Keratinocyte (primary cell): Measurements from ENCODE around the gene ZNF831.

ENCODE experiments used
- CTCF ChIP-seq, 3 experiments: IDR thresholded peaks in 1 of 3; conservative IDR thresholded peaks in 1 of 3; optimal IDR thresholded peaks in 1 of 3; 2 replicates in 2 of 3; 3 replicates in 1 of 3; pipeline versions ENCODE3 to v1.5.1; 2011; ENCODE audit warnings: low read length in 3 of 3, mild to moderate bottlenecking in 3 of 3, moderate library complexity in 2 of 3, control low read depth in 1 of 3, inconsistent platforms in 1 of 3; ENCODE audit not compliant: insufficient read depth in 2 of 3; ENCODE audit errors: extremely low read depth in 1 of 3
- EZH2 ChIP-seq: IDR thresholded peaks from one replicate; pipeline ENCODE4 v1.6.1; 2012; ENCODE audit warnings: inconsistent platforms, mild to moderate bottlenecking, low read length, moderate library complexity

- TF ChIP-seq CTCF (optimal IDR thresholded peaks at IDR 0.05 in 1 of 3, IDR thresholded peaks at IDR 0.05 in 1 of 3, conservative IDR thresholded peaks at IDR 0.05 in 1 of 3; ENCODE audit: extremely low read depth in 1 of 3, insufficient read depth in 2 of 3, low read length in 3 of 3) (no peak), EZH2 (no peak)
These were observed 16.0 kb upstream of the ZNF831 start for GRCh38 chr20:59147586-59147985.
